GM18861 (cell line): ENCODE results near the gene KIF20A.
"Not testable (repeated sequence)": the region's sequence is repeated elsewhere in the genome, so short reads cannot be mapped to it uniquely, and the experiment has no call there.

ENCODE experiments used
- ATAC-seq: cut with Tn5 transposase; IDR thresholded peaks from one replicate; pipeline ENCODE4 v1.9.1; 2021; ENCODE audit not compliant: unreplicated experiment

KIF20A gene

GRCh38 chr5:138178516-138179276 is at the start of gene KIF20A, which contains the start of gene BRD8:
TSS of gene KIF20A (plus strand) at chr5:138179112. CDS start at chr5:138179681, 569 bp downstream.
TSS of gene BRD8 (minus strand) at chr5:138178630. CDS start at chr5:138178614, 16 bp downstream.
- peak; percentile 79 for ATAC-seq

DNA sequence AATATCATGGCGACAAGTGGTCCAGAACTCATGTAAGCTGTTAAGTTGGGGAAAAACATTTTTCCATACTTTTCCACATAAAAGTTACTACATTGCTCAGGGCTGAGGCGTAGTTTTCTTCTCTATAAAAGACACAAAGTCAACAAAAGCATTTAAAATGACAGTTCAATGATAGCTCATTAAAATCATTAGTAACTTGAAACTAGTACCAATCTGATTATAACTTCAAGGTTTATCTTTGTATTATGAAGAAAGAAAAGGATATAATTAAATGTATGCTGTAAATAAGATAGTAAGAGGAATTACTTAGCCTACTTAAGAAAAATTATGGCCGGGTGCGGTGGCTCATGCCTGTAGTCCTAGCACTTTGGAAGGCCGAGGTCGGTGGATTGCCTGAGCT is 49.6 kb upstream of the KIF20A start:
- no peak for ATAC-seq

GRCh38 chr5:138132543-138132942 is 46.4 kb upstream of the KIF20A start:
- no peak for ATAC-seq

DNA sequence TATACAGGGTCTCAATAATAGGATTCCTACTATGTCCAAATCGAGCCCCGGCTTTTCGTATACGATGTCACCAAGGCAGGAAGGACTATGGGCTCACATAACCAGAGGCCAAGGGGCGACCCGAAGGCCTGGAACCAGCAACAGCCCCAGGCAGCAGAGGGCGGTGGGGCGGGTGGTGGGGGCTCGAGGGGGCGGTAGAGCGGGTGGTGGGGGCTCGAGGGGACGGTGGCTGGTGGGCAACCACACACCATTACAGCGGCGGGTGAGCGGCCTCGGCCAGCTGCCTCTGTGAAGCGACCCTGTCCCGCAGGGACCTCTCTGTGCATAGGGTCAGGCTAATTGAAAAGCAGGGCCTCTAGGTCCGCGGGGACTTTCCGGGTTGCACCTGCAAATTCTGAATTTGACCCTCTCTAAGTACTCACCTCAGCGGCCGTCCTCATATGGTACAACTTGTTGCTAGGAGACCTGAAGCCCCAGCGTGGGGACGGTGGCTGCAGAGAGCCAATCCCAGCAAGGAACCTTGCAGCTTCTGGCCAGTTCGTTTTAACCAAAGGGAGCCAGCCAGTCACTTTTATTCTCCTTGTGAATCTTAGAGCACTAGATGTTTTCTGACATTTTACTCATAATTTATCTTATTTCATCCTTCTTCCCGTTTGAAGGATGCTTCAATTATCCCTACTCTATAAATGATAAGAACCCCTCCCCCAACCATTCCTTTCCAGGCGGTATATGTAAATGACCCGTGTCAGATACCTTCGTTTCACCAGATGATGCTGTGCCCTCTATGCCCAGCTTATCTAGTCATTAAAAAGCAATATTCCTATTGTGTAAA is 39.7 kb upstream of the KIF20A start, which contains the start of gene NME5:
Gene NME5 (minus strand): TSS at position 480 of the 832 bp plus-strand sequence. CDS start 648 bp downstream, outside the sequence.
- no peak for ATAC-seq

DNA sequence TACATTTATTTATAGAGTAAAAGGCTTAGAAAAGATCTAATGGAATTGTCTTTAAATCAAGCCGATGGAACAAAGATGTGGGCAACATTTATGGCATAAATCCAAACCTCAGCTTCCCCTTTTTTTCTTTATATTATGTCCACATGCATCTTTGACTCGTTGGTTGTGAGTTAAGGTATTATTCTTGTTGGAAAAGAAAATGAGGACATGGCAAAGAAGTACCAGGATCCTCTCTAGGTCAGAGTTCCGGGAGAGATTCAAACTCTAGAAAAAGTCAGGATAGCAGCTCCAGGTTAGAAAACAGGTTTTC is 39.2 kb upstream of the KIF20A start:
- ATAC-seq: no peak

- no peak for ATAC-seq
Measured at GRCh38 chr5:138140268-138140667, 38.6 kb upstream of the KIF20A start.

GRCh38 chr5:138141734-138142133 is 37.2 kb upstream of the KIF20A start:
- ATAC-seq: no peak

DNA sequence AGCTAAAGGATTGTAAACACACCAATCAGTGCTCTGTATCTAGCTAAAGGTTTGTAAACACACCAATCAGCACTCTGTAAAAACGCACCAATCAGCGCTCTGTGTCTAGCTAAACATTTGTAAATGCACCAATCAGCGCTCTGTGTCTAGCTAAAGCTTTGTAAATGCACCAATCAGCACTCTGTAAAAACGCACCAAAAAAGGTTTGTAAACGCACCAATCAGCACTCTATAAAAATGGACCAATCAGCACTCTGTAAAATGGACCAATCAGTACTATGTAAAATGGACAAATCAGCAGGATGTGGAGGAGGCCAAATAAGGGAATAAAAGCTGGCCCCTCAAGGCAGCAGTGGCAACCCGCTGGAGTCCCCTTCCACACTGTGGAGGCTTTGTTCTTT is 35.3 kb upstream of the KIF20A start:
- not testable (repeated sequence) for ATAC-seq

DNA sequence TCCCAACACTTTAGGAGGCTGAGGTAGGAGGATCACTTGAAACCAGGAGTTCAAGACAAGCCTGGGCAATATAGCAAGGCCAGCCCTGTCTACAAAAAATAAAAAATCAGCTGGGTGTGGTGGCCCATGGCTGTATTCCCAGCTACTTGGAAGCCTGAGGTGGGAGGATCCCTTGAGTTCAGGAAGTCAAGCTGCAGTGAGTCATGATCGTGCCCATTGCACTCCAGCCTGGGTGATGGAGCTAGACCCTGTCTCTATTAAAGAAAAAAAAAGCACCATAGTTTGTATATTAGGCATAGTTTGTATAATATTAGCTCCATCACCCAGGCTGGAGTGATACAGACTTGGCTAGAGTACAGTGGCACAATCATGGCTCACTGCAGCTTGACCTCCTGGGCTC is 30.1 kb upstream of the KIF20A start:
- ATAC-seq: no peak

DNA sequence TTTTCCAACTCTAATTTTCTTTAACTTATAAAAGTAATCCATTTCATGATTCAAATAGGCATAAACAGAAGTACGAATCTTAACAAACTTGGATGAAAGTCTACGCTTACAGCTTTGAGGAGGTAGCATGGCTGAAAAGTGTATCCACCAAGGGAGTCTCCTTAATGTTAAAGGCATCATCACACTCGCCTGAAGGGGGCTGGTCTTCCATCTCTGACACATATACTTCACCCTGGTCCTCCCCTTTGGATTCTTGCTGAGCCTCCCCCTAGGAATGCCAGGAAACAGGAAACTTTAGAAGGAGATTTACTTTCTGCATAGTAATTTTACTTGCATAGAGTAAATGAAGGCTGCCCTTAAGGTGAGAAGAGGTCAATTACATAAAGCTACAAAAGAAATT is 29.4 kb upstream of the KIF20A start:
- ATAC-seq: no peak

GRCh38 chr5:138155977-138156376 is 22.9 kb upstream of the KIF20A start:
- not testable (repeated sequence) for ATAC-seq

DNA sequence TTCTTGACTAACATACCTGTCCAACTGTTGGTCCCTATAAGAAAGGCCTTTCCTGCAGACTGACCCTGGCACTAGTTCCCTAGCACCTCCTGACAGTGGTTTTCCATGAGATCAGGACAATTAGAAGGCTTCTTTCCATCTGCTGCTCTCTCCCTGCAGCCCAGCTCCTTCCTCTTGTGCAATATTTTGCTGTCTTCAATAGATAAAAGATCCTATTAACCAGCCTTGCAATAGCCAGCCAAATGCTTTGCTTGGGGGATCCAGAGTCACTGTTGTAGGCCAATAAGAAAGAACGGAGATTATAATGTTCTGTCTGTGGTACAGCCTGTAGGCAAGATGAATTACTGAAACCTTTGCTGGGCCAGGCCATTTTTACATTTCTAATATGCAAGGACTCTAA is 21.3 kb upstream of the KIF20A start:
- no peak for ATAC-seq

GRCh38 chr5:138159666-138160065 is 19.2 kb upstream of the KIF20A start:
- no peak for ATAC-seq

- no peak for ATAC-seq
Measured at GRCh38 chr5:138160706-138161105, 18.2 kb upstream of the KIF20A start.

DNA sequence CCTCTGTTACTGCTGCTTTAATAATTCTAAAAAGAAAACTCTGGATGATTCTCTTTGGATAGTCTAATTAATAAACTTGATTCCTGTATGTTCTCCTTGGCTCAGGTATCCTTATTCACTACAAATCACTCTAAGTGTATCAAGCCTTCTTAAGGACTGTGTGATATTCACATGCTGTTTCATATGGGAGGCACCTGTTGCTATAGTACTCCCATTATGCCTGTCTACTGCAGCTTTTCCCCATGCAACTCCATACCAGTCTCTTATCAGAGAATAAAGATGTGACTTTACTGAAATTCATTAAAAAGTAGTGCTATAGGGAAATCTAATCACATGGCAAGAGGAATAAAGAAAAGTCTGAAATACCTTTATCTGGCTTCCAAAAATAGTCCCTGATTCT is 15.2 kb upstream of the KIF20A start:
- no peak for ATAC-seq

DNA sequence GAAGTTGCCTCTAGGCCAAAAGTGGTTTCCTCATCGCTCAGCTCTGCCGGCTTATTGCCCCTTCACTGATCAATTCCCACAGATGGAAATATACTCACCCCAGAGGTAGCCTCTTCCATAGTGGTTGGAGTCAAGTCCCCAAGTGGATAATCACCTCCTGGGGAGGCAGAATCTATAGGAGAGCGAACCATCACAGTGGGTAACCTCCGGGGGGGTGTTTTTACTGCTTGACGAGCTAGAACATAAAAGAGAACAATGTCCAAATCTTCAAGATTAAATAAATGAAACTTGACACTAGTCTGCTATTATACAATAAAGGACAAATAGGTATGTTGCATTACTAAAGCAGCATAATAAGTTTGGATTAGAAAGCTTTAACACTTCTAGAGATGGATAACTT is 9.8 kb upstream of the KIF20A start:
- ATAC-seq: no peak

DNA sequence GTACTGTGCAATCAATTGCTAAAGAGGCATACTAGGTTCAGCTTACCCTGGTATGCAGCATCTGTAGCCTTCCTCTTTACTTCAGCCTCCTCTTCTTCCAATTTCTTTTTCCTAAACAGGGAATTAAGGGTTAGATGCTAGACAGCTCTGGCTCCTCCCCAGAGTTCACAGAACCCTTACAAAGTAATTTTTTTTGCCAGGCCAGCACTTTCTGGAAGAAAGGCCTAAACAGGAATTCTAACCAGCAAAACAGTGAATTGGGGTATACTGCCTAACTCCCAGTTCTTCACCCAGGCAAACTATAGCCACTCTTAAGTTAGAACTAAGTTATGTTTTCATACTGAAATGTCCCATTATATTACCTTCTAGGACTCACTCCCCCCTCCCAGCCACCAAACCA is 8.6 kb upstream of the KIF20A start:
- no peak for ATAC-seq

- no peak for ATAC-seq
Measured at GRCh38 chr5:138177941-138178515, 884 bp upstream of the KIF20A start.

DNA sequence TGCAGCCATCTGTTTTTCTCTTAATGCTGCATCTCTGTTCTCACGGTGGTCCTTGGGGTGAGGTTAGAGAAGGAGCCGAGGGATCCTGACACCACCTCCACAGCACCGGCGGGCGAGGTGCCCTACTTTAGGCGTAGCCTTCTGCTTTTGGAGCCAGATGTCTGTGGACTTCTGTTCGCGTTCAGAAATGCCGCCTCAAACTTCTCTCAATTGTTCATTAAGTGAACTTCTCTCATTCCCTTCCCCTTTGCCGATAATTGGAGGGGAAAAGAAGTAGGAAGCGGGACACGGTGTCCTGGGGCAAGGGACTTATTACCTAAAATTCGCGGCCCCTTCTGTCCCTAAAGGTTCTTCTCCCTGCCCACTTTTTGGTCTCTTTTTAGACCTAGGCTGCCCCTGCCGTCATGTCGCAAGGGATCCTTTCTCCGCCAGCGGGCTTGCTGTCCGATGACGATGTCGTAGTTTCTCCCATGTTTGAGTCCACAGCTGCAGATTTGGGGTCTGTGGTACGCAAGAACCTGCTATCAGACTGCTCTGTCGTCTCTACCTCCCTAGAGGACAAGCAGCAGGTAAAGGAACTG is 455 bp downstream of the KIF20A start:
- ATAC-seq: no peak

DNA sequence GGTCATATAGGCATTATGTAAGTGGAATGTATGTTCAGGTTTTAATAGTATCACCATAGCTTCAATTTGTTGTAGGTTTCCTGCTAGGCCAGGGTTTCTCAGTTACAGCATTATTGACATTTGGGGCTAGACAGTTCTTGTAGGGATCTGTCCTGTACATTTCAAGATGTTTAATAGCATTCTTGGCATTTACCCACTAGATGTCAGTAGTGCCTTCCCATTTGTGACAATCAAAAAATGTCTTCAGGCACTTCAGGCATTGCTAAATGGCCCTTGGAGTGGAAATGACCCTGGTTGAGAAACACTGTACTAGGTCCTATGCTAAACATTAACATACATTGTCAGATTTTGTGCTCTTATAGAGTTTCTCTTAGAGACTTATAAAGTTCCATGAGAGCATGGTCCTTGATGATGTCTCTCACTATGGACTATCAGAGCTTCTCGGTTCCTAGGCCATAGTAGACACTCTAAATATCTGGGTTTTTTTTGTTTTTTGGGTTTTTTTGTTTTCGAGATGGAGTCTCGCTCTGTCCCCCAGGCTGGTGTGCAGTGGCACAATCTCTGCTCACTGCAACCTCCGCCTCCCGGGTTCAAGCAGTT is 1.4 kb downstream of the KIF20A start:
- no peak for ATAC-seq

DNA sequence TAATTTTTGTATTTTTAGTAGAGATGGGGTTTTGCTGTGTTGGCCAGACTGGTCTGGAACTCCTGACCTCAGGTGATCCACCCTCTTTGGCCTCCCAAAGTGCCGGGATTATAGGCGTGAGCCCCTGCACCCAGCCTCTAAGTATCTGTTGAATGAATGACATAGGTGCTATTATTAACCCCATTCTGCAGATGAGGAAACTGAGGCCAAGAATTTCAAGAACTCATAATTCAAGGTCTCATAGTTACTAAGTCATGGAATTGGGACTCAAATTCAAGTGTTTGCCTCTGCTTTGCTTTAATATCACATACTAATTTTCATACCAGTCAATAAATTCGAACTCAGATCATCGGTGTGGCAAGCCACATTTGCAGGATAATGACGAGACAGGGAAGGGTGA is 1.9 kb downstream of the KIF20A start:
- ATAC-seq: no peak
